ENCODE data around the gene ANAPC16.
"Not testable (repeated sequence)": the region's sequence is repeated elsewhere in the genome, so short reads cannot be mapped to it uniquely, and the experiment has no call there.

- TF ChIP-seq FOS, POLR2A (IDR thresholded peaks at IDR 0.05; ENCODE audit: low read depth, low read length): not testable (repeated sequence)
Observed at GRCh38 chr10:72211381-72211780, 4.4 kb upstream of the ANAPC16 start.
